Ectodermal cell (in vitro differentiated cells): ENCODE data around the gene HOXB9.

Experiments
- H3K27ac ChIP-seq: 2 replicates; pipeline ENCODE4 v1.7.0; 2013; ENCODE audit warnings: mild to moderate bottlenecking, low read depth, low read length; ENCODE audit not compliant: insufficient read depth, poor library complexity, severe bottlenecking
- H3K27me3 ChIP-seq: 2 replicates; pipeline ENCODE4 v1.7.0; 2013; ENCODE audit warnings: mild to moderate bottlenecking, low read length; ENCODE audit not compliant: insufficient read depth, control insufficient read depth, poor library complexity, severe bottlenecking
- H3K36me3 ChIP-seq: one replicate; pipeline ENCODE4 v1.7.0; 2013; ENCODE audit warnings: low read length; ENCODE audit not compliant: control insufficient read depth, insufficient read depth
- H3K4me1 ChIP-seq: one replicate; pipeline ENCODE4 v1.7.0; 2013; ENCODE audit warnings: low read length; ENCODE audit not compliant: control insufficient read depth, insufficient read depth
- H3K4me3 ChIP-seq: 2 replicates; pipeline ENCODE4 v1.7.0; 2013; ENCODE audit warnings: low read depth, low read length, control low read depth; ENCODE audit not compliant: insufficient read depth
- H3K9me3 ChIP-seq: 2 replicates; pipeline ENCODE4 v1.7.0; 2013; ENCODE audit warnings: mild to moderate bottlenecking, low read length, moderate library complexity; ENCODE audit not compliant: control insufficient read depth
- WGBS, 2 experiments: methylation state at CpG; one replicate each; pipeline ENCODE4 v1.1.7; 2013; ENCODE audit warnings: missing lambda C conversion rate in 2 of 2; 5-methylcytosine and 5-hydroxymethylcytosine counted together

Gene HOXB9

DNA sequence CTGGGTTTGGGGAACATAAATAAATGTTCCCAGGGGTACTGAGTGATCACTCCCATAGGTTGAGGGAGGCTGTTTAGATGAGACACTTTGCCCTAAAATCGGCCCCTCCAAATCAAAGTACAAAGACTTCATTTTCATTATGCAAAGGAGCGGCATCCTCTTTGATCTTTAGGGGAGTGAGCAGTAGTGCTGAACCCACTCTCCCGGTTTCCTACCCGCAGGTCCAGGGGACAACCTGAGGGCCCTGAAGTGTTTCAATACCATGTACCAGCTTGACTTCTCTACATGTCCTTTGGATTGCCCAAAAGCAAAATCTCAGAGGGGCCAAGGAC is 25.0 kb downstream of the HOXB9 start:
- Histone ChIP-seq H3K27ac (no peak overlapping the region), H3K4me3 (no peak overlapping the region), H3K27me3 (peaks cover 100% of the 10 kb centered on the region), H3K36me3 (no peaks in the 10 kb centered on the region), H3K9me3 (no peaks in the 10 kb centered on the region), H3K4me1 (no peaks in the 10 kb centered on the region)
- 13 to 18% methylated on average over 4 of the region's 4 CpGs for WGBS, 2 experiments

DNA sequence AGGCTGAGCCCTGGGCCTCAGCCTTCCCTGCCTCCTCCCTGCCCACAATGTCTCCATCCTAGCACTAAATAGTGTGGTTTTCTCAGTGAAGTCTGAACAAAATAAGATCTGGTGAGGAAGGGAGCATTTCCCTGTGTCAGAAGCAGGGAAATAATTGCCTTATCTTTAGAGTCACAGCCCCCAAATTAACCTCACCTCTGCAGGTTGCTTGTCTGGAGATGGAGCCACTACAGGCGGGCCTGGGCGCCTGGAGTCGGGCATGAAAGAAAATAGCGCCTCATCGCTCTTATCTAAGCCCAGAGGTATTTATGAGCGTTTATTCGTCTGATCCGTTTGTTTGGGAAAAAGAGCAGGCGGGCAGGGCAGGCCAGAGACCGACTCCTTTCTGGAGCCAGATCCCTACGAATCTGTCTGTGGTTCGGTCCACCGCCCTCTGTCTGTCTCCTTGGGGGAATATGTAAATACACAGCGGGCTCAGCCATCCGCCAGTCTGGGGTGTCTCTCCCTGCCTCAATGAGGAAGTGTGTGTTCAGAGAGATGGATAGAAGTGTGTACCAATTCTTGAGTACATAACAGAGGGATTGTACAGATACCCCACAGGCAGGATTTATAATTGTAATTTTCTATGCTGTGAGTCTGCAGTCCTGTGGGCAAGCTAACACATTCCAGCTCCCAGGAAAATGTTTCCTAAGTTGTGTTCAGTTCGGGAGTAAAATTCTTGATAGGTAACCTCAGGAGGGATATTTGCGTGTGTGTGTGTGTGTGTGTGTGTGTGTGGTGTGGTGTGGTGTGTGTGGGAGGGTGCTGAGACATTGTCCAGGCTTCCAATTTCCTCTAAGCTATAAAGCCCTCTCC is 25.7 kb downstream of the HOXB9 start:
- H3K27me3 ChIP-seq: peaks cover 100% of the 10 kb centered on the region
- no peaks in the 10 kb centered on the region for H3K36me3 ChIP-seq
- no peaks in the 10 kb centered on the region for H3K9me3 ChIP-seq
- H3K27ac ChIP-seq: no peak overlapping the region
- 6 to 8% methylated on average over 17 of the region's 17 CpGs for WGBS, 2 experiments
- H3K4me1 ChIP-seq: no peaks in the 10 kb centered on the region
- no peak overlapping the region for H3K4me3 ChIP-seq

DNA sequence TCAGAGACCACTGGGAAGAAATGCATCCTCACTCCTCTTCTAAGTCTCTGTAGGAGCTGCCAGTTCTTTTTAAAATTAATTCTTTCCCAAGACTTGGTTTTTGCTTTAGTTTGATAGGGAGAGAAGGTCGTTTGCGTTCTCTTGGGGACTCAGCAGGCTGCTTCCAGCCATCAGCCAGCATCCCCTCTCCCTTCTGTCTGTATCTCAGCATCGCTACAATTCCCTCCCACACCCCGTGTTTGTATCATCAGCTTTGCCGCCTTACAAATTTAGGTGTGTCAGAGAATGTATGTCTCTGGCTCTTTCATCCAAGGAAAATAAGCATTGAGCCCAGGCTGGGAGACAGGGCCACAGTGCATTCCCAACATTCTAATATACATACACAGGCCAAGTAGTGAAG is 26.8 kb downstream of the HOXB9 start:
- WGBS, 2 experiments: 11 to 24% methylated on average over 2 to 5 of the region's 5 CpGs
- H3K9me3 ChIP-seq: no peaks in the 10 kb centered on the region
- peaks cover 100% of the 10 kb centered on the region for H3K27me3 ChIP-seq
- H3K36me3 ChIP-seq: no peaks in the 10 kb centered on the region
- H3K4me1 ChIP-seq: no peaks in the 10 kb centered on the region
- H3K4me3 ChIP-seq: no peak overlapping the region
- no peak overlapping the region for H3K27ac ChIP-seq

DNA sequence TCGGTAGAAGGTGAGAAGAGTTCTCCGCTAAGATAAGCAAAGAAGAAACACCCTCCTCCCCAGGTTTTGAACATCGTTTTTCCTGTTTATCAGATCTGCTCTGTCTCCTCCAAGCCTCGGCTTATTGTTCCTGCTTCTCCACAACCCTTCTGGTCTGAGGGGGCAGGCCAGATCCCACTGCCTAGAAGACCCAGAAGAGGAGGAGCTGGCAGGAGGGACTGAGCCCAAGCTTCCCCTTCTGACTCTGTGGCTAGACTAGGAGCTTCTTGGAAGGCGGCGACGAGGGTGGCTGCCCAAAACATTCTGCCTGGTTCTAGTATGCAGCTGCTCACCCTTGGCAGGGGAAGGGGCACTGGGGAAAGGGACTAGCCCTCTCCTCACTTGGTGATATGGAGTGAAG is 27.4 kb downstream of the HOXB9 start:
- H3K36me3 ChIP-seq: no peaks in the 10 kb centered on the region
- H3K4me1 ChIP-seq: no peaks in the 10 kb centered on the region
- no peaks in the 10 kb centered on the region for H3K9me3 ChIP-seq
- H3K27me3 ChIP-seq: peaks cover 100% of the 10 kb centered on the region
- WGBS, 2 experiments: 16 to 18% methylated on average over 7 of the region's 7 CpGs
- no peak overlapping the region for H3K27ac ChIP-seq
- H3K4me3 ChIP-seq: no peak overlapping the region

DNA sequence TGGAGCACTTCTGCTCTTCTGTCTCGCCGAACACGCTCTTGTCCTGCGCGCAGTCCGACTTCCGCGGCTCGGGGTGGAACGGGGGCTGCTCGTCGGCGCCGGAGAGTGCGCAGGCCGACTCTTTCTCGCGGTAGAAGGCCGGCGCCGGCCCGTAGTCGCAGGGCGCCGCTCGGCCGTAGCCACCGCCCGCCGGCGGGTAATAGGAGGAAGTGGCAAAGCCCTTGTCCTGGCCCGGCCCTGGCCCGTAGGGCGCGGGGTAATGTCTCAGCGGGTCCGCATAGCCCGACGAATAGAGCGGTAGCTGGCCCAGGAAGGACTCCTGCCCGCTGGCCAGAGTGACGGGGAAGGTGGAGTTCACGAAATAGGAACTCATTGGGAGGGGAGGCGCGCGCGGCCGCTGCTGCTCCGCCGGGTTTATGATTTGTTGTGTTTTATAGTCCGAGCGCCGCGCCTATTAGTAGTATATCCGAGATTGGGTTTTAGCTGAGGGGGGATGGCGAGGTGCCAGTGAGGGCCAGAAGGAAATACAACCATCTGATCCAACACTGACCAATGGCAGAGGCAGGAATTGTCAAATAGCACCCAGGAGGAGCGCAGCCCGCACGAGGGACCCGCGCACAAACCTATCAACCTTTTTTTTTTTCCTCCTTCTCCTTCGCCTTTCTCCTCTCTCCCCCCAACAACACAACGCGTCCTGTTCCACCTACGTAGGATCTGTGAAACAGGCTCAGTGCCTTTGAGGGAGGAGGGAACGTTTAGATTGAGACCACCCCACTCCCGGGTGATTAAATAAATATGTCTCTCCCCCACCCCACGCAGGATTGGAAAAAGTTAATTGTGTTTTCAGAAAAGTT is 28.2 kb downstream of the HOXB9 start:
- no peak overlapping the region for H3K27ac ChIP-seq
- 2 to 3% methylated on average over 65 to 67 of the region's 68 CpGs for WGBS, 2 experiments
- H3K9me3 ChIP-seq: no peaks in the 10 kb centered on the region
- H3K4me1 ChIP-seq: peaks cover 3% of the 10 kb centered on the region
- peaks cover 100% of the 10 kb centered on the region for H3K27me3 ChIP-seq
- no peaks in the 10 kb centered on the region for H3K36me3 ChIP-seq
- no peak overlapping the region for H3K4me3 ChIP-seq

DNA sequence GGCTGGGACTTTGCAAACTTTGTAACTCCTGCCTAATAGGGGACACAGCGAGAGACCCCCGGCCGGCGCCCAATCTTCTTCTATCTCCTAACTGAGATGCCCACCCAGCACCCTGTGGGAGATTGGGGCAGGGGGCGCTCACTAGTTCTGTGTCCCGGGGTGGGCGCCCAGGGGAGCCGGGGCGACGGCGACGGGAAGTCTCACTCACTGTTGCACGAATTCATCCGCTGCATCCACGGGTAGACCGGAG is 28.7 kb downstream of the HOXB9 start:
- H3K27ac ChIP-seq: no peak overlapping the region
- H3K4me3 ChIP-seq: no peak overlapping the region
- peaks cover 3% of the 10 kb centered on the region for H3K4me1 ChIP-seq
- H3K36me3 ChIP-seq: no peaks in the 10 kb centered on the region
- 4 to 5% methylated on average over 16 of the region's 16 CpGs for WGBS, 2 experiments
- H3K9me3 ChIP-seq: no peaks in the 10 kb centered on the region
- peaks cover 100% of the 10 kb centered on the region for H3K27me3 ChIP-seq

DNA sequence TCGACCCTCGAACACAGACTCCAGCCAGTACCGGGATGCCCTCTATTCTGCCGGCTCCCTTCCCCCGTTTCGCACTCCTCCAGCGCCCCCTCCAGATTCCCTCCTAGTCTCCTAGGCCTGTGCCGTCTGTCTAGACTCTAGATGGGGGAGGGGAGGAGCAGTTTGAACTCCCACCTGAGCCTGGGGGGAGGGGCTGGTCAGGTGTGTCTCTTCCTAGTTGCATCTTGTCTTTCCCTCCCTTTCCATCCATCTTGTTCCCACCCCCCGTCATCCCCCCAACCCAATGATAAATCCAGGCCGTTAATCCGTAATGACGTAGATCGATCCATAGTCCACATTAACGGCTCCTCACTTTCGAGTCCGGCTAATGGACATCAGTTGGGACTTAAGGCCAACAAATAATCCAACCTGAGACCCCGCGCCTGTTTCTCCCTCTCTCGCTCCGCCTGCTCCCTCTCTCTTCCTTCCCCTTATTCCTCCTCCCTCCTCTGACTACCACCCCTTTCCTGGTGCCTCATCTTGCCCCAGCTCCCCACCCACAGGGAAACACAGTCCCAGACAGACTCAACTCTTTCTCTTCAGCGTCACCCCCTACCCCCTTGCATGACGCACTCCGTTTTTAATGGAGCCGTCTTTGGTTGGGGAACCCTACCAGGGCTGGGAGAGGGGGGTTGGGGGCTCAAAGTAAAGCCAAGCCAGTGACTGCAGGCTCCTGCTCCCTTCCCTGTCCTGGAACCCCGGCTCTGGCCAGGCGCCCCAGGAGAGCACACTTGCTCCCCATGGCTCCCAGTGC is 29.2 kb downstream of the HOXB9 start:
- peaks cover 100% of the 10 kb centered on the region for H3K27me3 ChIP-seq
- 5 to 8% methylated on average over 22 to 26 of the region's 26 CpGs for WGBS, 2 experiments
- no peak overlapping the region for H3K27ac ChIP-seq
- peaks cover 3% of the 10 kb centered on the region for H3K4me1 ChIP-seq
- H3K36me3 ChIP-seq: no peaks in the 10 kb centered on the region
- no peaks in the 10 kb centered on the region for H3K9me3 ChIP-seq
- H3K4me3 ChIP-seq: no peak overlapping the region

DNA sequence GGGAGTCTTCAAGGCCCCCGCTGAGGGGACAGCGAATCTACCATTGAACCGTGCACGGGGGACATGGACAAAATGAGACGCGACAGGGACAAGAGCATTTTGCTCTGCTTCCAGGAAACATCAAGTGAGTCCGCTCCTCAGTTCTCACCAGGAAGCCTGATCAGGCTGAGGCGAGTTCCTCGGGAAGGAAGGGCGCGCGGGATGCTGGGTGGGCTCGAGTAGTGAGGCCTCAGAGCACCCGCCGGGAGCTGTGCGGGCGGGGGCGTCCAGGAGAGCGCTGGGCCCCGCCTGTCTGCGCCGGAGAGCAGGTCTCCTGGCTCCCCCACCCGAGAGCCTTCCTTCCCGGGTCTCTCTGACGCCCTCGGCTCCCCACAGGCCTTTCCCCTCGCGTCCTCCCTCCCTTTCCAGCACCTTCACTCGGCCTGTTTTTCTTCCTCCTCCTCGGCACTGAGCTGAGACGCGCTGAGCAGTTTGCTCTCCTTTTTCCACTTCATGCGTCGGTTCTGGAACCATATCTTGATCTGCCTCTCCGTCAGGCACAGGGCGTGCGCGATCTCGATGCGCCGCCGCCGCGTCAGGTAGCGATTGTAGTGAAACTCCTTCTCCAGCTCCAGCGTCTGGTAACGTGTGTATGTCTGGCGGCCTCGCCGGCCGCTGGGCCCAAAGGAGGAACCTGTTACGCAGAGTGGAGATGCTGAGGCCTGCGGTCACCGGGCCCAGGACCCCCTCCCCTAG is 30.0 kb downstream of the HOXB9 start:
- H3K36me3 ChIP-seq: no peaks in the 10 kb centered on the region
- H3K4me1 ChIP-seq: peaks cover 3% of the 10 kb centered on the region
- H3K9me3 ChIP-seq: no peaks in the 10 kb centered on the region
- H3K27me3 ChIP-seq: peaks cover 100% of the 10 kb centered on the region
- no peak overlapping the region for H3K4me3 ChIP-seq
- H3K27ac ChIP-seq: no peak overlapping the region
- WGBS, 2 experiments: 3% methylated on average over 54 of the region's 54 CpGs

DNA sequence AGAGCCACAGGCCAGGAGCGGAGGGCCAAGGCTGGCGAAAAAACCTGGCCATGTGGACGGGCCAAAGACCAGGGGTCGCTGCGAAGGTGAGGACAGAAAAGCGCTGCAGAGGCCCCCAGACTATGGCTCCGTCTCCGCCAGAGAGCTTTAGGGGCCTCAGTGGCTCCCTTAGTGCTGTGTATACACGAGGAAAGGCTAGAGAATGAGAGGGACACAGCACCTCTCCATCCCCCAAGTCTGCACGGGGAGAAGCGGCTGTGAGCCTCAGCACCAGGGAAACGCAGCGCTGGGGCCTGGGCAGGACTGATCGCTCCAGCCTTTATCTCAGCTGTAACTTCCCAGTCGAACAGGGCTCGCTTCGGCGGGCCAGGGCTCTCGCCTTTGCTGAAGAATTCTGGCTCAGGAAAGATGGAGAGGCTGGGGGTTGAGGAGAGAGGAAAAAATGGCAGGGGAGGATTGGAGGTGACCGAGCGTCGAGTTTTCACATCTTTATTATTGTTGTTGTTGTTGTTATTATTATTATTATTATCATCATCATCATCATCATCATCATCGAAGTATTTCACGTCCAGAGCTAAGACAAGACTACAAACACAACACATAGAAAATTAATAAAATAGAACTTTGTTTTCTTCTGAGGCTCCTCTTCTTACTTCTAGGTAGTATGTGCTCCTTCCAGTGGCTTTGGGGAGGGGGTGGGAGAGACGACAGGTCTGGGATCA is 30.7 kb downstream of the HOXB9 start:
- Histone ChIP-seq H3K9me3 (no peaks in the 10 kb centered on the region), H3K4me3 (no peak overlapping the region), H3K27ac (no peak overlapping the region), H3K36me3 (no peaks in the 10 kb centered on the region), H3K4me1 (peaks cover 3% of the 10 kb centered on the region), H3K27me3 (peaks cover 100% of the 10 kb centered on the region)
- WGBS, 2 experiments: 7 to 10% methylated on average over 20 of the region's 25 CpGs
